Measurements from ENCODE around the gene PLXNB1.

Gene PLXNB1

DNA sequence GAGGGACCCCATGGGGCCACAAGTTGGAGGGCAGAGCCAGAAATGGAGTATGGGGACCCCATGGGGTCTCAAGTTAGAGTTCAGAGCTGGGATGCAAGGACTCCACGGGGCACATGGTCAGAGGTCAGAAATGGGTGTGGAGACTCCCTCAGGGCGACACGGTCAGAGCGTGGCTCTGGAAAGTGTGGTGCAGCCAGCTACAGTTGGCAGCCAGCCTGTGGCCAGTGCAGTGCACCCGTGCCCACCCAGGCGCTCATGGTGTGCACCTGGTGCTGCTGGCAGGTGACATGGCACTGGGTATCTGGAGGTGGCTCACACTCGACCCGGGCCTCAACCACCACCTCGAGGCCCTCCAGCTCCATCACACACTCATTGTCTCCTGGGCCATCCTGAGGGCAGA lies 11.2 kb downstream of the PLXNB1 start:
- DNase-seq, result no peak

DNA sequence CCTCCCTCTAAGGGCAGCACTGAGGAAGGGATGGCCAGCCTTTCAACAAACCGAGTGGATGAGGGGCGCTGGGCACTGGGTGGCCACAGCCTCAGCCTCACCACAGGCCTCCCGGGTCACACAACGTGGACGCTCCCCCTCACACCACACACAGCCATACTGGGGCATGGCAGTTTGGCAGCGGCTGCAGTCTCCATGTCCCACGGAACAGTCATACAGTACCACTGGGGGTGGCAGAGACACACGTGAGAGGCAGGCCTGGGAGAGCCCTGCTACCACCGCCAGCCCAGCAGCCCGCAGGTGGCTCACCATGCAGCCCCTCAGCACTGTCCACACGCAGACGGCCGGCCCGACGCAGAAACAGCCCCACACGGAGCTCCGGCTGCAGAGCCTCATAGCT lies 11.7 kb downstream of the PLXNB1 start:
- DNase-seq, result no peak

DNA sequence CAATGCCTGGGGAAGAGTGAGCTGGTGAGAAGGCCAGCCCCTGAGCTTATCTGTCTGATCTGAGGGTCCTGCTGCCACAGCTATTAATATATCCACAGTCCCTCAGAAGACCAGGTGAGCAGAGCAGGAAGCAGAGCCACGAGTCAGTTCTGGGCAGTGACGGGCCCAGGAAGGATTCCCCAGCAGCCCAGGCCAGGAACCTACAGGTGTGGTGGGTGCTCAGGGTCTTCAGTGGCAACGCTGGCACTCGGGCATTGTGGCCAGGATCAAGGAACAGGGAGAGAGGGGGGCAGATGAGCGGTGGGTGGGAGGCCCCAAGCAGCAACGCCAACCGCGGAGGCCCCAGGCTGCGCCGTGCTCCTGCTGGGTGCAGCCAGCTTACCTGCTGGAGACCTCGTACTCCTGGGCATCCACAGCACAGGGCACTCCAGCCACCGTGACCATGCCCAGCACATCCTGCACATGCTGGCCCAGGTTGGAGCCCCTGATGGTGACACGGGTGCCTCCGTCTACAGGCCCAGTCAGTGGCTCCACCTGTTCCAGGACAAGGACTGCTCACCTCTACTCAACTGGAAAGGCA lies 12.3 kb downstream of the PLXNB1 start:
- no peak for DNase-seq

DNA sequence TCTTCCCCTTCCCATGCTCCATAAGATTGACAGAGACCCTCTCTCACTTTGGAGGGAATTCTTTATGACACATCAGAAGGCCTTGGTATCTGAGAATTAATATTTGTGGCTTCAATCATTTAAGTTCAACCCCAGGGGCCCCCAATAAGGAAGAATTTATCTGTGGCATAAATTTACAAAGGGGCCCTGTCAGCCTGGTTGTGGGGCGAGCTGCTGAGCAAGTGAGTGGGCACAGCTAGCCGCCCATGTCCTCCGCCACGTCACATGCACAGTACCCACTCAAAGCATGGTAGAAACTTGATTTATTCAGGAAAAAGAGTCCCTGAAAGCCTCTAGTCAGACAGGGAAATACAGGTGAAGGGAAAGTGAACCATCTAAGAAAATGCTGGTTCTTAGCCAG lies 13.3 kb downstream of the PLXNB1 start:
- no peak for DNase-seq

DNA sequence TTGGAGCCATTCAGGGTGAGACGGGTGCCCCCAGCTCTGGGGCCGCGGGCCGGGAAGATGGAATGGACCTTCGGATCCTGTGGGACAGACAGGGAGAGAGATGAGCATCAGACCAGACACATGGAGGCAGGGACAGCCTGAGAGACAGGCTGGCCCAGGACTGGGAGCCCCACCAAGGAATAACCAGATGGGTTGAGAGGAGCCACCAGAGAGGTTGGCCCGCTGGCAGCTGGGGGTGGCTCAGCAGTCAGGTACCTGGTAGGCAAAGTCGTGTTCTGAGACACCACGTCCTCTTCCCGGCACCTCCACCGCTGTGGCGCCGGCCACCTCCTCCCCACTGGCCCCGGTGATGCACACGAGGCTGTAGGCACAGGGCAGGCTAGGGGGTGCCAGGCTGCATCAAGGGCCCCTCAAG lies 13.8 kb downstream of the PLXNB1 start:
- DNase-seq, result no peak

DNA sequence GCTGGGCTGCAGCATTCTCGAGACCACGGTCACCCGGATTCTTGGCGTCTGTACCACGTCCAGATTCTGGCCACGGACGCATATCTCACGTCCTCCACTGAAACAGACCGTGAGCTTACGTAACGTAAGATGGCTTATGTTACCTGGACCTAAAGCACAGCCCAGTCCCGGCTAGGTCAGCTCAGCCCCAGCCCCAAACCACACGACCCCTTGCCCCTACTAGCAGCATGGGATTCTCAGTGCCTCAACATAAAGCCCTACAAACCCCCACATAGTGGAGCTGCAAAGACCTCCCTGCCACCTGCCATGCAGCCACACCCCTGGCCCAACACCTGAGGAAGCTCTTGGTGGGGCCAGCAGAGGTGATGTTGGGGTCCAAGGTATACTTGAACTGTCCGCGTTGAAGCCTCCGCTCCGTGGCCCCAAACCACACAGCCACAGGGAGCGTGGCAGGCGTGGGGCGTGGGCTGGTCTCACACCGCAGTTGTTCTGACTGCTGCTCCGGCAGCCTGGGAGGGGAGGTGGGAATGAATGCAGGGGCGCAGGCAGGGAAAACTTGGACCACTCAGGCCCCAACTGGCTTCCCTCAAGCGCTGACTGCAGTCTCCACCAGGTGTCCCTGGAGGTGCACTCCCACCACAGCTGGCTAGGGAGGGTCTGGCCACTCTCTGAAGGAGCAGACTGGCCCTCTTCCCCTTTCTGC lies 14.5 kb downstream of the PLXNB1 start:
- no peak for DNase-seq

DNA sequence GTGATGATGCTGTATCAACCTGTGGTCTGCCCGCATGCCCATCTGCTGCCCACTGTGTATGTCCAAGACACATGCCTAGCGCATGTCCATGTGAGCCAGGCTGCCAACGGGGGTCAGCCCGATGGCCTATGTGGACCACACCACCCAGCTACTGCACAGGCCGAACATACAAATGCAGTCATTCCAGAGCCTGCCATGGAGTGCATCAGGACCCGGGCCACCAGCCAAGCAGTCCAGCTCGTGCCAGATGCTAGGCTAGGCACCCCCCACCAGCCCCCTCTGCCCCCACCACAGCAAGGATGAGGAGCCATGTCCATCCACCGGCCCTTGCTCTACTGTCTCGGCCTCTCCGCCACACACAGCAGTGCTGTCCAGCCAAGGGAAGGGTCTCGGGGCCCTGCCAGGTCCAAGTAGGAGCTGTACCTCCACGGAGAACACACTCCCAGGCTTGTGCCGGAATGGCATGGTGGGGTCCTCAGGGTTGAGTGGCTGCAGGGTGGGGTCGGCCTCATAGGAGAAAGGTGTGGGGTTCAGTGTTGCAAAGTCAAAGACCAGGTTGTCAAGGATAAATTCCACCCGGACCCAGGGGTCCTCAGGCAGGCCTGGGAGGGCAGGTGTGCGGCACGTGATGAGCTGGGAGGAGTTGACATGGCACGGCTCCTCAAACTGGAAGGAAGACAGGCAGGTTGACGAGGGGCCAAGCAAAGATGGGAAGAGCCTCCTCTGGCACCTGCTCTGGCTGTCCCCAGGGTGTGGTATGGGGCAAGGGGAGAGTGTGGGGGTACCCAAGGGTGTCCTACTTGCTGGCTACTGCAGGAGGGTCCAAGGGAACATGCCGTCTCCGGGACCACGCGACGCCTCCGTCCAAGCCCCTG lies 15.3 kb downstream of the PLXNB1 start:
- DNase-seq, result no peak

DNA sequence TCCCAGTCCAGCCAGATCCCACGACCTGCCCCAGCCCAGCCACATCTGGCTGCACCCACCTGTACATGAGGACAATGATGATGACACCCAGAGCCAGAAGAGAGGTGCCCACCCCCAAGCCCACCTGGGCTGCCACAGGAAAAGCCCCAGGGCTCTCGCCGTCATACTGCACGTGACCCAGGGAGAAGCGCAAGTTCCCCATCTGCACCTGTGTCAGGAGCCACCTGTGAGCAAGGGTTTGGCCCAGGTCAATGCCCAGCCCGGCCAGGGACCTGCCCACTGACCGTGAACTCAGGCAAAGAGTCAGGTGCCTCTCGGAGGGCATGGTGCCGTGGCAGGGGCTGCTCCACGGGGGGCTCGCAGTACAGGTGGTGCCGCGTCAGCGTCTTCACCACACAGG lies 16.3 kb downstream of the PLXNB1 start:
- no peak for DNase-seq

DNA sequence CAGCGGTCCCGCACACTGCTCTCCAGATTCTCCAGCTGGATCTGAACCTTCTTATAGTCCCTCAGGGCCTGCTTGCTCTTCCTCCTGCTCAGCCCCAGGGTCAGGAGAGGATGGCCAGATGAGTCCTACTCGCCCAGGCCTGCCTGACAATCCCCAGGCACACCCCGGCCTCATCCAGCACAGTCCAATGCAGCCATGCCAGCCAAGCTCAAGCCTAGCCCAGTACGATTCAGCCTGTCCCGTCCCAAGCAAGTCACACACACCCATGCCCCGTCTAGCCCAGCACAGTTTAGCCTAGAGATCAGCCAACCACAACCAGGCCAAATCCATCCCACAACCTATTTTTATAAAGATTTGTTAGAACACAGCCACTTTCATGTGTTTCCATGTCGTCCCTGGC lies 16.8 kb downstream of the PLXNB1 start:
- no peak for DNase-seq

DNA sequence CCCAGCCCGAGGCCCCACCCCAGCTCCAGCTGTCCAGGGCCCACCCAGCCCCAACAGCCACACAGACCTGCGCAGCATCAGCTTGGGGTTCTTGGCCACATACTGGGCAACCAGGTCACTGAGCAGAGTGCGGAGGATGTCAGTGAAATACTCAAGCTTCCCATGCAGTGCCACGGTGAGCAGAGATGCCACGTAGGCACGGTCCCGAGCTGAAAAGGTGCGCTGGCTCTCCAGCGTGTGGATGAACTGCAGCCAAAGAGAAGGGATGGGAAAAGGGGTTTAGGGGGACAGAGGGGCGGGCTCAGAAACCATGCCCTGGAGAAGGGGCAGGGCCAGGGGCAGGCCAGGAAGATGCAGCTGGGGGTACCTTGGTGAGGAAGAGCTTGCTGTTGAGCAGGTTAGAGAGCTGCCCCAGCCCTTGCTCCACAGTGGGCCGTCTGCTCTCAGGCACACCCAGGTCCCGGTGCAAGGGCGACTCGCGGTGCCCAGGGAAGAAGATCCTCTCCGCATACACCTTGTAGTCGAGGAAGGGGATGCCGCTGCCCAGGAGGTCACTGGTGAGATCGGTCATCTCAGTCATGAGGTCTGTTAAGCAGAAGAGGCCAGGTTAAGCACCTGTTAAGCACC lies 17.4 kb downstream of the PLXNB1 start:
- DNase-seq, result no peak

DNA sequence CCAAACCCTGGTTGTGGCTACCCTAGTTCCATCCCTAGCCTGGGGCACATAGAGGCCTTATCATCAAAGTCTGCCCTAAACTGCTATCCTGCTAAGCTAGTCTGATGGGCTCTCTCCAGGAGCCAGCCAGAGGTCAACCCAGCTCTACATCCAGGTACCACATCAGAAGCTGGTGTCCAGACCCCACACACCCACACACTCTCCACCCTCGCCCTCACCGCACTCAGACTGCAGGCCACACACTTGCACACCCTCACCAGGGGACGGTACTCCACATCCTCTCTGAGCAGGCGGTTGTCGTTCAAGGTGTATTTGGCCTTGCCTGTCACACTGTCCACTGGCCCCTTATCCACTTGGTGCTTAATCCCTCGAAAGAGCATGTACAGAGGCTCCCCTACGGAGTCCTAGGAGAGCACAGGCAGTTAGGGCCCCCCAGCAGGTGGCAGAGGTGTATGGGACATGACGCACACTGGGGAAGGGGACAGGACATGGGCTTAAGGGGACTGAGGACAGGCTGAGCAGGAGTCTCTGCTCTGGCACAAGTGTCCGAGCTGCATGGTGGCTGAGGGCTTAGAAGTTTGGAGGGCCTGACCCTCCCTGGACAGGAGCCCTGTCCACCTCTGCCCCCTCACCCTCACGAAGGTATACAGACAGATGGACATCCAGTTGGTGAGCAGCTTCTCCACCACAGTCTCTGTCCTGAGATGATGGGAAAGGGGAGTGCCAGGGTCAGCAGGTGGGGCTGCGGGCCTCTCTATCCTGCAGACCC lies 18.1 kb downstream of the PLXNB1 start:
- DNase-seq, result no peak

DNA sequence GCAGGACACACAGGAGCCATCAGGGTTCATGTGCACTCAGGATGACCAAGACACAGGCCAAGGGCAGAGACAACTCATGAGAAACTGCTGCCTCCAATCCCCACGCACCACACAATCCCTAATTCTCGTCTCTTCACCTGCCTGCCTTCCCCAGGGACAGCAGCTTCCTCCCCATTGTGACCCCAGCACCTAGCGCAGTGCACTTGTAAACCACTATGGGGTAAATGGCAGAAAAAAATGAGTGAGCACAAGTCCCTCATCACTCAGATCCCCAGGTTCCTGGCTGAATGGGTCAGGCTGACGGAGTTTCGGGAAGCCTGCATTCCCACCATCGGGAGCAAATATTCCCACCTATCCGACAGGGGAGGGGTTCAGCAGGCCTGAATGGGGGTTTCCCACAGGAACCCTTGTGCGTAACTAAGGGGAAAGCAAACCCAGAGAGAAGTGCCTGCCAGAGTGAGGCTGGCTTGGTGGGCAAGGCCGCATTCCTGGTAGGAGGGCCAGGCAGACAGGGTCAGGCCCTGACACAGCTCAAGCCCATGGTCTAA lies 18.8 kb downstream of the PLXNB1 start:
- no peak for DNase-seq

DNA sequence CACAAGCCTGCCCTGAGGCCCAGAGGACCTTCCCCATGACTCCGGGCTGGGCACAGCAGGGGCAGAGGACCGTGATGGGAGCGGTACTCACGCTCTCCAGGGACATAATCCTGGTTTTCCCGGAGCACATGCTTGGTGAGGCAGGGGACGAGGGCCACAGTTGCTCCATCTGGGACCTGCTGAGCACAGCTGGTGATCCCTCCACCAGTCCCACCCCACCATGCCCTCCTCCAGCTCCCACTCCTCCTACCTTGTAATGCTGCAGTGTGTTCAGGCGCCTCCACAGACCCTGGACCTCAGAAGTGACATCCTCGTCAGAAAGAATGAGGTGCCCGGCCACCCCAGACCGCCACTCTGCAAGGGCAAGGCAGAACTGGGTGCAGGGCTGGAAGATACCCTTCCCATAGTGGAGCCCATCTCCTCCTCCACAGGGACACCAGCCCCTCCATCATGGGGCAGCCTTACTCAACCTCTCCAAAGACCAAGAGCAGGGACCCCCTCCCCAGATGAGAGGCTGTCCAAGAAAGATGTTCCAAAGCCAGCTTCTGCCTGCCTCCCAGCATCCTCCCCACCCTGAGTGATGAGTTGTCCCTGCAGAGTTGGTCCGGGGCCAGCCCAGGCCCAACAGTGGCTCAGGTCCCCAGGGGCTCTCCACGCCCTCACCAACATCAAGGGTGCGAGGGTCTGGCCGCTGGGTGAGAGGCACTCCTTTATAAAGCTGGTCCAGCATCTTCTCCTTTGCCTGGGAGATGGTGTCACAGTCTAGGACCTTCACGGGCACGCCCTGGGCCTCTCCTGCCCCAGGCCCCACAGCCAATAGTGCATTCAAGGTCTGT lies 19.5 kb downstream of the PLXNB1 start:
- DNase-seq, result no peak

DNA sequence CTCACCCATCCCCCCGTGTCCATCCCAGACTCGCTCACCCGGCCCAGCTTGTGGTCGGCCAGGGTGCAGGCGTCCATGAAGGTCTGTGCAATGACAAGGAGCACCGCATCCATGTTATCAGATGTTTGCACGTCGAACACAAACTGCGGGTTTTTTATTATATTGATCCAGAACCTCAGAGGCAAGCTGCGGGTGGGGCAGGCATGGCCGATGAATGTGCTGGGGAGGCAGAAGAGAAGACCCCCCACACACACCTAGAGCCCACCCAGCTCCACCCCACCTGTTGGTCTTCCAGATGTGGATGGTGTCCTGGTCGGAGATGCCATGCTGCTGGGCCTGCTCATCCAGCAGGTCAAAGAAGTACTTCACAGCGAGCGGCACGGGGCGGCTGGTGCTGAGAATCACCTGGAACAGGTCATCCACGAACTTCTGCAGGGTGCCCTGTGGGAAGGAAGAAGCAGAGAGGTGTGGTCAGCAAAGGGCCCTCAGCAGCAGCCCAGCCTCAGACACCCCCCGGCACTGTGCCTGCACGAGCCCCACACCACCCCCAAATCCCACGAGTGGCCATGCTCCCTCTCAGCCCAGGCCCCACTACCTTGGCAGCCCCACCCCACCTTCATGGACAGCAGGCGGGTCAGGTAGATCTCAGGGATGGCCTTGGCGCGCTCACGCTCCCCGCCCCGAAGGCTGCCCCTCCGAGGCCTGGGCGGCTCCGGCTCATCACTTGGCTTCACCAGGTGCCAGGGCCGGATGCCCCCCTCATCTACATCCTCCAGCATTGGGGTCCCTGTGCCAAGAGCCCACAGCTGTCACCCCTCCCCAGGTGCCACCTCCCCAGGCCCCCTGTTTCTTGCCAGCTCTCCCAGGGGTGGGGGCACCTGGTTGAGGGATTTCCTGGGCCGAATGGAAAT lies 20.3 kb downstream of the PLXNB1 start:
- DNase-seq, result no peak

DNA sequence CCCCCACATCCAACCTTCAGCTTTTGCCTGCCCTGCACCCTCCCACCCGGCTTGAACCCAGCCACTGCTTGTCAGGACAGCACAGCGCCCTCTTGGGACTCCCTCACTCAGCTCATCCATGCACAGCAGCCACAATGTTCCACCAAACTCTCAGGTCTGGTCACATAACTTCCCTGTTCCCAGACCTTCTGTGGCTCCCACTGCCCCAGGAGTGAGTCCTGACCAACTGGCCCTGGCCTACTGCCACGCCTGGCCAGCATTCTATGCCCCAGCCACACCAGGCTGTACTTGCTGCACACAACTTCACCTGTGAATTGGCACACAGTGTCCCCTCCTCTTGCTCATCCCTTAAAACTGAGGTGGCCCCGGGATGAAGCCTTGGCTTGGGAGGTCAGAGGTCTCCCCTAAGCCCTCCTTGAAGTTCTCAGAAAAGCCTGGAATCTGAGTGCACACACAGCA lies 21.0 kb downstream of the PLXNB1 start:
- no peak for DNase-seq

DNA sequence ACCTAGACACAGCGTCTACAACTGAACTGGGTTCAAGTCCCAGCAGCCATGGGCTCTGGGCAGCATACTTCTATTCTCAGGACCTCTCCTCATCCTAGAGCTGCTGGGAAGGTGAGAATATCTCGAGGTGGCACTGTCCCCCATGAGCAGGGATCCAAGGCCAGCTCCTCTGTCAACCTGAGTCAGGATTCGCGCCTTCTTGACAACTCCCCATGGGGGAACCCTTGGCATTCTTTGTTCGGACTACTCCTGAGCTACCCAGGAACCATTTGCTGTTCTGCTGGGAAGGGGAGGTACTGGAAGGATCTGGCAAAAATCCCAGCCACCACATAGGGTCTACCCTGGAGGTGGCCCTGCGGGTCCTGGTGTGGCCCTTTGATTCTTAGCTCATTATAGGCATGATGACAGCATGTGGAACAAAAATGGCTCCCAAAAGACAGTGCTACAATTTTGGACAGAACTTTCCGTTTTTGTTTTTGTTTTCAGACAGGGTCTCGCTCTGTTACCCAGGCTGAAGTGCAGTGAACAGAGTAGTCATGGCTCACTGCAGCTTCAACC lies 22.3 kb downstream of the PLXNB1 start:
- no peak for DNase-seq

DNA sequence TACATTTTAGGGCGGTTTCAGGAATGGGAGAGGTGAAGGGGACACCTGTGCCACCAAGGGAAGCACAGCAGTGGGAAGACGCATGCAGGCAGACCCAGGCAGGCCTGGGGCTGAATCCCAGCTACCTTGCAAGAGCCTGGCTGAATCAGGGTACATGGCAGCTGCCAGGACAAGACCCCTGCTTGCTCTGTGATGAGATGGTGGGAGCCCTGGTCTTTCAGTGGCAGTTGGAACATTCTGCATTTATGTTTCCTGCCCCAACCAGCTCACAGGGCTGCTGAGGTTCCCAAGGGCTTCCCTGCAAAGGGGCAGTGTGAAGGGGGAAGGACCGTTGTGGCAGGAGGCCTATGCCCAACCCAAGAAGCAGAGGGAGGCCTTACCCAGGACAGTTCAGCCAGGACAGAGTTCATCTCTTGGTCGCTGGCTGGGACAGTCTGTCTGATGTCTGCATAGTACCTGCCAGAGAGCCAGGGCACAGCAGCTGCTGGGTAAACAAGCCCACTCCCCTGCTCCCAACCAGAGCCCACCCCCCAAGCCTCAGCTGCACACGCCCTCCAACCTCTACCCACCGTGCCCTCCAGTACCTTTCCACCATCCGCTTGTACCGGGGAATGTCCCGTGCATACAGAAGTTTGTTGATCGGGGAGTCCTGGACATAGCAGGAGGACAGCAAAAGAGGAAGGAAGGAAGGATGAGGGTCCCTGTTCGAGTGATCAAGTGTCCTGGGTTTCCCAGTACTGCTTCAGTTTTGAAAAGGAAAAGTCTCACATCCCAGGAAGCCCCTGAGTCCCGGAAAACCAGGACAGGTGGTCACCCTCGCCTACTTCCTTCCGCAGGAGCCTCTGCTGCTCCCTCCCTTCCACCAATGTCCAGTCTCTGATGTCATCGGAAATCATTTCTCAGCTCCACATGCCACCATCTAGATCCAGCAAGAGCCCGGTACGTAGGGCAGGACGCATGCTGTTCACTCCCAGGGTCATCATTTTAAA lies 23.1 kb downstream of the PLXNB1 start:
- no peak for DNase-seq

DNA sequence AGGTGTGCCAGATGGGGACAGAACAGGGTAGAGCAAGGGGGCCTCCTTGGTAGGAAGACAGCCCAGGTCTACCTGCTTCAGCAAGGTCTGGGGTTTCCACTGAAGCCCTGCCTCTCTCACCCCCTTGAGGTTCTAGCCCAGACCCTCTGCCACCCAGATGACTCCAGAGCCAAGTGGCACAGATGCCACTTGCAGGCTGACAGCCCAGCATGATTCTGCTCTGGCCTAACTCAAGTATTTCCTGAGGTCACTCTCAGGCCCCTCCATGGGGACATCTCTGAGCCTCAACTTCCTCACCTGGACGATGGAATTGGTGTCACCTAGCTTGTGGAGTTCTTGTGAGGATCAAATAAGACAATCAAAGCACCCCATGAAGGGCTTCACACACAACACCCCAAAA lies 23.9 kb downstream of the PLXNB1 start:
- DNase-seq, result no peak
